Spleen (tissue), 11 donors: Measurements from ENCODE around the gene UBE2V1. TPM values are rescaled to one million over a fixed set of nuclear protein-coding genes. Genes with fewer than 3 reads are reported as not detected.

Experiments
- DNase-seq: peaks from one replicate; pipeline ENCODE4 v3.0.0-alpha.2; 2020
- H3K27ac ChIP-seq, 8 donors: fragments of 200-600 bp; sonication (generic) in 7 of 8; 1 replicate in 4 of 8; 2 replicates in 4 of 8; pipeline versions ENCODE4 v1.5.0 to v1.8.0; 2016 to 2021; ENCODE audit warnings: inconsistent platforms in 4 of 8, mild to moderate bottlenecking in 4 of 8, moderate library complexity in 1 of 8
- H3K27me3 ChIP-seq, 7 donors: fragments of 200-600 bp; sonication (generic) in 6 of 7; replicated peaks in 1 of 7; 1 replicate in 4 of 7; 2 replicates in 3 of 7; pipeline versions ENCODE4 v1.5.0 to v1.8.0; 2016 to 2021; ENCODE audit warnings: inconsistent platforms in 3 of 7, mild to moderate bottlenecking in 1 of 7
- H3K36me3 ChIP-seq, 6 donors: fragments of 200-600 bp; sonication (generic) in 5 of 6; 1 replicate in 4 of 6; 2 replicates in 2 of 6; pipeline versions ENCODE4 v1.5.0 to v1.8.0; 2016 to 2021; ENCODE audit warnings: inconsistent platforms in 2 of 6
- H3K4me1 ChIP-seq, 6 donors: fragments of 200-600 bp; sonication (generic) in 5 of 6; 1 replicate in 3 of 6; 2 replicates in 3 of 6; pipeline versions ENCODE4 v1.5.0 to v1.8.0; 2016 to 2021; ENCODE audit warnings: inconsistent platforms in 3 of 6
- H3K4me3 ChIP-seq, 8 donors: fragments of 200-600 bp; sonication (generic) in 7 of 8; 1 replicate in 4 of 8; 2 replicates in 4 of 8; pipeline versions ENCODE4 v1.5.0 to v1.8.0; 2016 to 2021; ENCODE audit warnings: inconsistent platforms in 4 of 8, mild to moderate bottlenecking in 4 of 8, moderate library complexity in 2 of 8
- H3K9me3 ChIP-seq, 8 donors: fragments of 200-600 bp; sonication (generic) in 7 of 8; 1 replicate in 4 of 8; 2 replicates in 4 of 8; pipeline versions ENCODE4 v1.5.0 to v1.8.0; 2016 to 2021; ENCODE audit warnings: inconsistent platforms in 4 of 8
- POLR2A ChIP-seq, 3 donors: fragments of 450-650 bp; IDR thresholded peaks; one replicate each; pipeline ENCODE4 v1.5.1; 2017; ENCODE audit warnings: antibody characterized with exemption in 3 of 3, mild to moderate bottlenecking in 1 of 3
- POLR2AphosphoS5 ChIP-seq, 3 donors: sonication (generic); formaldehyde crosslinking; IDR thresholded peaks; one replicate each; pipeline ENCODE4 v1.5.1; 2017; ENCODE audit warnings: antibody characterized with exemption in 3 of 3
- WGBS, 5 donors: extraction: QIAGEN DNeasy Blood & Tissue Kit in 3 of 5; methylation state at CpG; one replicate each; pipeline versions ENCODE4 v1.1.5 to v1.1.7; 2013 to 2018; 5-methylcytosine and 5-hydroxymethylcytosine counted together
- intact Hi-C: fragments of 100-400 bp; cut with DNase I; formaldehyde crosslinking; loops from one replicate; pipeline ENCODE4 v1.15.0; 2023; ENCODE audit warnings: low total_unique reads
- polyA plus RNA-seq, 3 donors: library from polyadenylated mRNA; stranded (reverse); fragments of 200-250 nt; gene quantifications; one replicate each; pipeline ENCODE4 v1.2.1, GENCODE V29; 2013
- total RNA-seq, 7 donors: library from RNA; depleted of rRNA in 3 of 7; stranded (reverse); fragments of >200 nt in 3 of 7; fragmentation: NEBNext Ultra II Directional in 4 of 7; extraction: Animal tissue kit (Norgen Biotek cat#: 25700) in 4 of 7; gene quantifications; one replicate each; pipeline versions ENCODE4 v1.1.0 to v1.2.1, GENCODE V29; 2016 to 2021
- TF ChIP-seq, protein P1 (sequence below), 11 experiments: fragments of 200-600 bp in 7 of 11; fragments of 450-650 bp in 4 of 11; sonication (generic) in 4 of 11; IDR thresholded peaks in 8 of 11; conservative IDR thresholded peaks in 3 of 11; 1 replicate in 7 of 11; 2 replicates in 4 of 11; pipeline versions ENCODE4 v1.4.0 to v1.8.0; 2016 to 2021; ENCODE audit warnings: antibody characterized with exemption in 11 of 11, inconsistent platforms in 4 of 11, mild to moderate bottlenecking in 1 of 11
- donor health status: healthy with polysubstance abuse.
- donor health status: DM: no; HTN: no; CAD: no; lungs with moderate emphysema.
- donor health status: DM: no; HTN: no; CAD: no.
- donor health status: Bipolar disorder and iron deficiency.
- donor health status: healthy.
- donor health status: DM: no; HTN: no; CAD: no.
- donor health status: DM: yes; HTN: yes; CAD: no.

UBE2V1 gene
- total and polyA plus RNA-seq, 10 donors, result 62.3 to 140 (median 122) TPM

DNA sequence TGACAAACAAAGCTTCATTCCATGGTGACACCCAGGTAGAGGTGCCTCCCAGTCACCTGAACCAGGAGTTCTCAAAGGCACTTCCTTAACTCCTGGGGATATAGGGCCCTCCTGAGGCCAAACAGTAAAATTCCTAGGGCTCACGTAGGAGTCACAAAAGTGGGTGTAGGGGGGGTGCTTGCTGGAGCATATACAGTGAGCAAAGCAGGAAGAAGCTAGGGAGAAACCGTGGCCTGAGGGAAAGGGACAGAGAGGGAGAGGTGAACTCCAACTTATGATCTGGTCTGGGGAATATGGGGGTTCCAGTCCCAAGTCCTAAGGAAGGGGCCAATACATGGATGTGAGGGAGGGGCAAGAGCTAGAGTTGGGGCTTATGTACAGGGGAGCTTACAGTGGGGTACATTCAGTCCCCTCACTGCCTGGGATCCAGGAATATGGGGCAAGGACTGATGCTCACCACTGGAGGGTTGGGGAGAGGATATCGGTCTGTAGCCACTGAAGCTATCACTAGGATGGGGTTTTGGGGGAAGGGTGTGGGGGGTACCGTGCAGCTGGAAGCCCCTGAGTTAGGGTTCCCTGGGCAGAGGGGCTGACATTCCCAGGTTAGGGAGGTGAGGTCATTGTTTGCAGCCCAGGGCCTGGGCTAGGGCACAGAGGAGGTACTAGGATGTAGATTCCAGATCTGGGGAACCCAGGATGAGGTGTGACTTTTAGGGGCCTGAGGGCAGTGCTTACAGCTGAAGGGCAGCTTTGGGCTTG is 39.6 kb upstream of the UBE2V1 start:
- Histone ChIP-seq H3K4me1 (peaks cover 23 to 67% (median 59%) of the 10 kb centered on the region in 6 donors), H3K27ac (peak overlapping the region in 7 of 8 donors; percentile 79 to 95 (median 93)), H3K9me3 (no peaks in the 10 kb centered on the region), H3K27me3 (no peaks in the 10 kb centered on the region), H3K36me3 (peaks cover 0 to 38% (median 2%) of the 10 kb centered on the region in 6 donors), H3K4me3 (peak overlapping the region; percentile 81 to 98 (median 90))
- TF ChIP-seq, protein P1, sequence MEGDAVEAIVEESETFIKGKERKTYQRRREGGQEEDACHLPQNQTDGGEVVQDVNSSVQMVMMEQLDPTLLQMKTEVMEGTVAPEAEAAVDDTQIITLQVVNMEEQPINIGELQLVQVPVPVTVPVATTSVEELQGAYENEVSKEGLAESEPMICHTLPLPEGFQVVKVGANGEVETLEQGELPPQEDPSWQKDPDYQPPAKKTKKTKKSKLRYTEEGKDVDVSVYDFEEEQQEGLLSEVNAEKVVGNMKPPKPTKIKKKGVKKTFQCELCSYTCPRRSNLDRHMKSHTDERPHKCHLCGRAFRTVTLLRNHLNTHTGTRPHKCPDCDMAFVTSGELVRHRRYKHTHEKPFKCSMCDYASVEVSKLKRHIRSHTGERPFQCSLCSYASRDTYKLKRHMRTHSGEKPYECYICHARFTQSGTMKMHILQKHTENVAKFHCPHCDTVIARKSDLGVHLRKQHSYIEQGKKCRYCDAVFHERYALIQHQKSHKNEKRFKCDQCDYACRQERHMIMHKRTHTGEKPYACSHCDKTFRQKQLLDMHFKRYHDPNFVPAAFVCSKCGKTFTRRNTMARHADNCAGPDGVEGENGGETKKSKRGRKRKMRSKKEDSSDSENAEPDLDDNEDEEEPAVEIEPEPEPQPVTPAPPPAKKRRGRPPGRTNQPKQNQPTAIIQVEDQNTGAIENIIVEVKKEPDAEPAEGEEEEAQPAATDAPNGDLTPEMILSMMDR (IDR thresholded peaks at IDR 0.05 in 8 of 11, conservative IDR thresholded peaks at IDR 0.05 in 3 of 11), result no peak
- TF ChIP-seq POLR2A (IDR thresholded peaks at IDR 0.05) (no peak), POLR2AphosphoS5 (IDR thresholded peaks at IDR 0.05) (no peak)
- WGBS, 5 donors, result 17 to 33% (median 23%) methylated on average over 4 of the region's 4 CpGs
- intact Hi-C loops, result no loop called here
- DNase-seq, result no peak

DNA sequence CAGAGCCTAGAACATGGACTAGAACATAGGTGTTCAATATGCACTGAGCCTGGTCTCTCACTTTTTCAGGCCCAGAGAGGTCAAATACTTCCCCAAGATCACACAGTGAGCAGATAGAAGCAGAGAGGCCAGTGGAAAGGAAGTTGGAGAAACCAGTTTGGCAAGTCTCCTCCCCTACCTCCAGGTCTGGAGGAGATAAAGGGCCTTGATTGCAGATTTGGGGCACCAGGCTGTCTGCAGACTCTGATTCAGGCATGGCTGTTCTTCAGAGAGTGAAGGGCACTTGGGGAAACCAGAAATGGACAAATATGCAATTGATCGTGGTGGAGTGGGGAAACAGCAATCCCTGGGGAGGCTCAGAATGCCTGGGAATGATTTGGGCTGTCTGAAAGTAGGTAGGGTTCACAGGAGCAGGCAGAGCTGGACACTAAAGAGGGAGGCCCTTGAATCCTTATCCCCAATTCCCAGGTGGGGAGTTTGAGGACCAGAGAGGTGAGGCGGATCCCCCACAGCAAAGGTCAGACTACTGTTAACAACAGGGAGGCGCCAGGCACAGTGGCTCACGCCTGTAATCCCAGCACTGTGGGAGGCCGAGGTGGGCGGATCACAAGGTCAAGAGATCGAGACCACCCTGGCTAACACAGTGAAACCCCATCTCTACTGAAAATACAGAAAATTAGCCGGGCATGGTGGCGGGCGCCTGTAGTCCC is 38.2 kb upstream of the UBE2V1 start:
- Histone ChIP-seq H3K4me3 (peak overlapping the region in 4 of 8 donors; percentile 81 to 98 (median 94)), H3K36me3 (peaks cover 0 to 38% (median 2%) of the 10 kb centered on the region in 6 donors), H3K9me3 (no peaks in the 10 kb centered on the region), H3K27ac (peak overlapping the region in 6 of 8 donors; percentile 2 to 95 (median 93)), H3K27me3 (no peaks in the 10 kb centered on the region), H3K4me1 (peaks cover 33 to 80% (median 73%) of the 10 kb centered on the region in 6 donors)
- TF ChIP-seq POLR2AphosphoS5 (IDR thresholded peaks at IDR 0.05) (no peak), POLR2A (IDR thresholded peaks at IDR 0.05) (no peak)
- TF ChIP-seq, protein P1 (IDR thresholded peaks at IDR 0.05 in 8 of 11, conservative IDR thresholded peaks at IDR 0.05 in 3 of 11), result no peak
- intact Hi-C loops, result no loop called here
- 81 to 88% (median 84%) methylated on average over 10 of the region's 10 CpGs for WGBS, 5 donors
- DNase-seq, result no peak

DNA sequence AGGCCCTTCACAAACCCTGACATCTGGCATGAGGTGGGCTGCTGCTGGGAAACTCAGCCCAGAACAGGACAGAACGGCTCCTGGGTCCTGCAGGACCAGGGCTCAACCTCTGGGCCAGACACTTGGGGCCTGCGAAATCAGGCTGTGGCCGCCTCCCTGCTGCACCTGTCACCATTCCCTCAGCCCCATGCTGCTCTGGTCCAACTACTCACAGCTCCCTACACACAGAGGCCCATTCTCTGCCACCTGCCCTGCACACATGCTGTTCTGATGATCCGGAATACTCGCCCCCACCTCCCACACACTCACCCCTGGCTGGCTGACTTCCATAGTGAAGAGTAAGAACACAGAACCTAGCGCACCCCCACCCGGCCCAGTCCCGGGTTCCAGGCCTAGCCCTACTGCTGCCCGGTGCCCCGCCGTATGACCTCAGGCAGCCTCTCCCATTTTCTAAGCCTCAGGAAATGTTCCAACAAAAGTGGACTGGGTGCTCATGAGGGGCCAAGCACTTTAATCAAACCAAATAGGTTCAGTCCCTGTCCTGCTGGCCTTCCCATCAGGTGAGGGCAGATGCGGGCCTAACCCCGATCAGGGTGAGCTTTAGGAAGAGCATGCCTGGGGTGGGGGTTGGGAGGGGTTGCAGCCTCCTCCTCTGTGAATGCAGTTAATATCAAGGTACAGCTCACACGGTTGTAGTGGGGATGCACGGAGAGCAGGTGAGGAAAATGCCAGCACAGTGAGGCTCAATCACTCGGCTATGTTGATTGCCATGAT is 36.7 kb upstream of the UBE2V1 start:
- WGBS, 5 donors, result 88 to 92% (median 90%) methylated on average over 15 to 16 of the region's 16 CpGs
- H3K36me3 ChIP-seq, result peaks cover 0 to 38% (median 2%) of the 10 kb centered on the region in 6 donors
- no peak for DNase-seq
- no peak overlapping the region for H3K4me3 ChIP-seq
- H3K27ac ChIP-seq, result peak overlapping the region in 2 of 8 donors; percentile 9 to 92
- intact Hi-C loops, result no loop called here
- H3K27me3 ChIP-seq, result no peaks in the 10 kb centered on the region
- no peaks in the 10 kb centered on the region for H3K9me3 ChIP-seq
- TF ChIP-seq, protein P1 (IDR thresholded peaks at IDR 0.05 in 8 of 11, conservative IDR thresholded peaks at IDR 0.05 in 3 of 11), result no peak
- TF ChIP-seq POLR2AphosphoS5 (IDR thresholded peaks at IDR 0.05) (no peak), POLR2A (IDR thresholded peaks at IDR 0.05) (no peak)
- peaks cover 41 to 95% (median 88%) of the 10 kb centered on the region in 6 donors for H3K4me1 ChIP-seq
